H1 (cell line): Measurements from ENCODE around the gene PI16. TPM values are rescaled to one million over a fixed set of nuclear protein-coding genes. Genes with fewer than 3 reads are reported as not detected.

Source experiments
- CTCF ChIA-PET: fragments of 300-600 bp; sonication (Branson Sonifier 250); formaldehyde crosslinking; loops from one replicate; lab custom pipeline; 2021; ENCODE audit not compliant: partially characterized antibody; lab: Charles Lee
- POLR2A ChIA-PET: fragments of 300-600 bp; sonication (Branson Sonifier 250); formaldehyde crosslinking; loops from one replicate; lab custom pipeline; 2021; ENCODE audit warnings: inconsistent platforms; ENCODE audit not compliant: partially characterized antibody; lab: Charles Lee
- DNase-seq, 2 experiments: peaks; one replicate each; pipeline versions ENCODE4 v3.0.0 to v3.0.0-alpha.2; 2010 to 2022; ENCODE audit warnings: low spot score in 2 of 2, low read depth in 1 of 2, mixed read lengths in 1 of 2
- FAIRE-seq: peaks from 2 replicates; lab custom pipeline; 2011; peaks lifted over from hg19 to GRCh38; lab: Jason Lieb, UNC
- H2AFZ ChIP-seq: 2 replicates; pipeline ENCODE4 v1.8.1; 2012; ENCODE audit warnings: low read length, inconsistent platforms
- H2AK5ac ChIP-seq: 2 replicates; pipeline ENCODE4 v1.6.1; 2013; ENCODE audit warnings: low read depth, low read length
- H2BK120ac ChIP-seq: replicated peaks from 2 replicates; pipeline ENCODE3; 2013; ENCODE audit warnings: low read depth, low read length, inconsistent platforms
- H2BK12ac ChIP-seq: 2 replicates; pipeline ENCODE4 v1.6.1; 2013; ENCODE audit warnings: low read depth, low read length
- H2BK15ac ChIP-seq: 2 replicates; pipeline ENCODE4 v1.6.1; 2013; ENCODE audit warnings: low read length
- H2BK20ac ChIP-seq: 2 replicates; pipeline ENCODE4 v1.6.1; 2013; ENCODE audit warnings: low read length
- H2BK5ac ChIP-seq: 2 replicates; pipeline ENCODE4 v1.6.1; 2013; ENCODE audit warnings: low read depth, low read length
- H3K14ac ChIP-seq: 2 replicates; pipeline ENCODE4 v1.6.1; 2013; ENCODE audit warnings: inconsistent platforms; ENCODE audit not compliant: insufficient read length
- H3K18ac ChIP-seq: 2 replicates; pipeline ENCODE4 v1.6.1; 2013; ENCODE audit warnings: low read length; ENCODE audit errors: extremely low read depth
- H3K23ac ChIP-seq: 2 replicates; pipeline ENCODE4 v1.6.1; 2013; ENCODE audit warnings: inconsistent platforms; ENCODE audit not compliant: insufficient read length
- H3K23me2 ChIP-seq: 2 replicates; pipeline ENCODE4 v1.6.1; 2013; ENCODE audit warnings: low read depth, low read length
- H3K27ac ChIP-seq: 2 replicates; pipeline ENCODE4 v1.6.1; 2011; ENCODE audit warnings: low read depth, low read length, inconsistent platforms
- H3K27me3 ChIP-seq, 4 experiments: replicated peaks in 1 of 4; 1 replicate in 1 of 4; 2 replicates in 3 of 4; pipeline versions ENCODE4 v1.6.1 to v1.8.1; 2011 to 2013; ENCODE audit warnings: low read length in 3 of 4, mild to moderate bottlenecking in 3 of 4, inconsistent platforms in 2 of 4, mixed read lengths in 2 of 4, moderate library complexity in 1 of 4; ENCODE audit not compliant: control insufficient read depth in 3 of 4, insufficient read depth in 3 of 4; ENCODE audit errors: extremely low read depth in 1 of 4
- H3K36me3 ChIP-seq, 4 experiments: 2 replicates each; pipeline versions ENCODE4 v1.6.1 to v1.8.1; 2011 to 2013; ENCODE audit warnings: mild to moderate bottlenecking in 4 of 4, low read length in 3 of 4, moderate library complexity in 2 of 4, control low read depth in 1 of 4, inconsistent platforms in 1 of 4; ENCODE audit not compliant: insufficient read depth in 4 of 4, control insufficient read depth in 2 of 4
- H3K4ac ChIP-seq: replicated peaks from 2 replicates; pipeline ENCODE3; 2013; ENCODE audit warnings: low read length, low read depth, mixed read lengths, inconsistent platforms; ENCODE audit not compliant: insufficient read length
- H3K4me1 ChIP-seq, 4 experiments: replicated peaks in 1 of 4; 1 replicate in 1 of 4; 2 replicates in 3 of 4; pipeline versions ENCODE4 v1.6.1 to v1.8.1; 2011 to 2013; ENCODE audit warnings: low read length in 3 of 4, inconsistent platforms in 2 of 4, mixed read lengths in 1 of 4; ENCODE audit not compliant: insufficient read depth in 4 of 4, control insufficient read depth in 3 of 4
- H3K4me2 ChIP-seq, 2 experiments: 2 replicates each; pipeline versions ENCODE4 v1.6.1 to v1.8.1; 2011 to 2013; ENCODE audit warnings: low read depth in 2 of 2, low read length in 2 of 2, control low read depth in 1 of 2, inconsistent platforms in 1 of 2, mild to moderate bottlenecking in 1 of 2; ENCODE audit not compliant: insufficient read depth in 1 of 2
- H3K4me3 ChIP-seq, 4 experiments: fragments of 200-600, 300-600 bp in 1 of 4; sonication (generic), shearing (Covaris generic), sonication (Bioruptor Twin) in 1 of 4; 2 replicates each; pipeline versions ENCODE4 v1.5.1 to v1.8.1; 2011 to 2016; ENCODE audit warnings: low read length in 4 of 4, low read depth in 3 of 4, control low read depth in 2 of 4, inconsistent platforms in 2 of 4, mild to moderate bottlenecking in 2 of 4, mixed read lengths in 1 of 4, moderate library complexity in 1 of 4; ENCODE audit not compliant: insufficient read depth in 2 of 4; ENCODE audit errors: extremely low read depth in 1 of 4
- H3K56ac ChIP-seq: replicated peaks from 2 replicates; pipeline ENCODE3; 2013; ENCODE audit warnings: low read depth, mild to moderate bottlenecking, mixed read lengths, low read length, inconsistent platforms; ENCODE audit not compliant: insufficient read length
- H3K79me1 ChIP-seq: 2 replicates; pipeline ENCODE4 v1.6.1; 2013; ENCODE audit warnings: low read depth, low read length, control low read depth
- H3K79me2 ChIP-seq, 2 experiments: 2 replicates each; pipeline versions ENCODE4 v1.6.1 to v1.8.1; 2012 to 2013; ENCODE audit warnings: low read length in 2 of 2, mild to moderate bottlenecking in 2 of 2, inconsistent platforms in 1 of 2; ENCODE audit not compliant: insufficient read depth in 2 of 2, control insufficient read depth in 1 of 2
- H3K9ac ChIP-seq, 4 experiments: replicated peaks in 1 of 4; 1 replicate in 1 of 4; 2 replicates in 3 of 4; pipeline versions ENCODE4 v1.6.1 to v1.8.1; 2011 to 2013; ENCODE audit warnings: low read depth in 3 of 4, low read length in 3 of 4, control low read depth in 2 of 4, mild to moderate bottlenecking in 2 of 4, moderate library complexity in 2 of 4, inconsistent platforms in 1 of 4; ENCODE audit errors: extremely low read depth in 1 of 4
- H3K9me3 ChIP-seq, 2 experiments: 2 replicates each; pipeline versions ENCODE4 v1.6.1 to v1.8.1; 2012 to 2013; ENCODE audit warnings: mild to moderate bottlenecking in 2 of 2, moderate library complexity in 2 of 2, control low read depth in 1 of 2, inconsistent platforms in 1 of 2, low read depth in 1 of 2, low read length in 1 of 2, mixed read lengths in 1 of 2; ENCODE audit not compliant: insufficient read depth in 2 of 2
- H4K20me1 ChIP-seq, 2 experiments: replicated peaks in 1 of 2; 2 replicates each; pipeline versions ENCODE3 to v1.8.1; 2011 to 2013; ENCODE audit warnings: inconsistent platforms in 2 of 2, low read length in 2 of 2, mild to moderate bottlenecking in 1 of 2; ENCODE audit not compliant: insufficient read depth in 2 of 2, control insufficient read depth in 1 of 2
- H4K5ac ChIP-seq: 2 replicates; pipeline ENCODE4 v1.6.1; 2013; ENCODE audit warnings: low read length, low read depth, mixed read lengths, inconsistent platforms; ENCODE audit not compliant: insufficient read length
- H4K8ac ChIP-seq: 2 replicates; pipeline ENCODE4 v1.8.0; 2013; ENCODE audit warnings: mild to moderate bottlenecking, moderate library complexity, low read length, inconsistent platforms; ENCODE audit not compliant: insufficient read depth; ENCODE audit errors: extremely low read depth
- H4K91ac ChIP-seq: replicated peaks from 2 replicates; pipeline ENCODE3; 2013; ENCODE audit warnings: low read length, mixed read lengths, inconsistent platforms; ENCODE audit not compliant: insufficient read length
- ATF2 ChIP-seq: IDR thresholded peaks from 2 replicates; pipeline ENCODE4 v1.6.1; 2012; ENCODE audit warnings: low read length, inconsistent platforms
- BACH1 ChIP-seq: IDR thresholded peaks from 2 replicates; pipeline ENCODE4 v1.6.1; 2012; ENCODE audit warnings: low read length, improper control_type of control experiment
- CBX8 ChIP-seq: fragments of 300-800, 300-1000 bp; sonication (generic); IDR thresholded peaks from 2 replicates; pipeline ENCODE4 v1.7.1; 2016; ENCODE audit warnings: low read depth, low read length, borderline replicate concordance
- TEAD4 ChIP-seq: IDR thresholded peaks from 2 replicates; pipeline ENCODE4 v1.6.1; 2012; ENCODE audit warnings: low read depth, low read length, inconsistent platforms, mixed read lengths
- WGBS, 2 experiments: shearing (Covaris generic) in 1 of 2; methylation state at CpG; one replicate each; pipeline versions ENCODE4 v1.1.6 to v1.1.7; 2013 to 2015; ENCODE audit warnings: low lambda C conversion rate in 2 of 2, mixed read lengths in 2 of 2, inconsistent platforms in 1 of 2, low coverage in 1 of 2, missing lambda C conversion rate in 1 of 2; ENCODE audit not compliant: insufficient replicate concordance in 2 of 2, insufficient coverage in 1 of 2, insufficient read length in 1 of 2; ENCODE audit errors: extremely low coverage in 1 of 2, missing lambda C conversion rate in 1 of 2; 5-methylcytosine and 5-hydroxymethylcytosine counted together
- polyA plus RNA-seq, 7 experiments: library from polyadenylated mRNA; depleted of rRNA in 3 of 7; stranded (reverse) in 5 of 7; unstranded in 2 of 7; fragments of >200 nt in 5 of 7; fragments of 200-250 nt in 2 of 7; gene quantifications; 1 replicate in 5 of 7; 2 replicates in 1 of 7; 4 replicates in 1 of 7; pipeline versions ENCODE4 v1.2.1 to v1.2.3, GENCODE V29; 2011 to 2013; ENCODE audit warnings: missing spikeins in 2 of 7, mixed read lengths in 2 of 7
- total RNA-seq: library from RNA; stranded (reverse); fragmentation: NEBNext Ultra II Directional; extraction: Animal tissue kit (Norgen Biotek cat#: 25700); gene quantifications from 2 replicates; pipeline ENCODE4 v1.2.1, GENCODE V29; 2021

Gene PI16
- total and polyA plus RNA-seq, 2 of the 8 experiments (the other 6 are each of a cell fraction or from before 2014, with no cell fraction given) = 0.05 TPM; not detected in 1

- Histone ChIP-seq H3K36me3 (no peaks in the 10 kb centered on the region), H3K9me3 (no peaks in the 10 kb centered on the region), H4K8ac (no peak overlapping the region), H2BK120ac (no peak overlapping the region), H3K4me1 (no peaks in the 10 kb centered on the region), H2BK15ac (no peak overlapping the region), H3K4ac (no peak overlapping the region), H4K91ac (no peak overlapping the region), H3K4me2 (no peak overlapping the region), H3K27me3 (no peaks in the 10 kb centered on the region), H3K23me2 (no peaks in the 10 kb centered on the region), H3K79me2 (no peaks in the 10 kb centered on the region), H2BK5ac (no peak overlapping the region), H3K18ac (no peak overlapping the region), H2AFZ (no peak overlapping the region), H3K56ac (no peak overlapping the region), H2BK12ac (no peak overlapping the region), H3K23ac (no peak overlapping the region), H3K79me1 (no peaks in the 10 kb centered on the region), H4K5ac (no peak overlapping the region), H3K14ac (no peak overlapping the region), H2AK5ac (no peak overlapping the region), H2BK20ac (no peak overlapping the region), H4K20me1 (no peaks in the 10 kb centered on the region), H3K27ac (no peak overlapping the region), H3K4me3 (no peak overlapping the region), H3K9ac (no peak overlapping the region)
- ChIA-PET CTCF (no interaction called here), POLR2A (no interaction called here)
- FAIRE-seq (no peak), DNase-seq (no peak)
- 90% methylated on average over 4 of the region's 4 CpGs; no CpG with 5 or more reads in 1 of the 2 experiments for WGBS, 2 experiments
- TF ChIP-seq CBX8 = no peak
- no peak for TF ChIP-seq BACH1
- no peak for TF ChIP-seq ATF2
- no peak for TF ChIP-seq TEAD4
Measured at GRCh38 chr6:36920049-36920448, 34.5 kb upstream of the PI16 start.
